Measurements from ENCODE around the gene DPT.

DNA sequence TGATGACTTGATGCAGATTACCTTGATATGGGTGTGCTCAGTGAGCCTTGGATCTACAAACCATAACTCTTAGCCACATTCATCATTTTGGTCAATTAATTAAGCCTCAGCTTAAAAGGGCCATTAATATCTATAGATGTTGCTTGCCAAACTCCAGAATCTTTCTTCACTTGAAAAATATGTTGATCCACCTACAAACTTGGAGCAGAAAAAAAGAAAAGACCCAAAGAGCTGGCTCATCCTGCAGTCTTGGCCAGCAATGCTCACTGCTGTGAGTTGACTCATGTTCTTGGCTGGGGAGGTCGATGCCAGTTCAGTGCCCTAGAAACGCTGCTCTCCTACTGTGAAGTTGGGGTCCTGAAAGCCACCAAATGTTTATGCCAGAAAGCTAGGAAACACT lies 75.4 kb downstream of the DPT start:
- TF ChIP-seq CREM (CRISPR knock-in tag; IDR thresholded peaks at IDR 0.05), result no peak
- TF ChIP-seq CTCF (IDR thresholded peaks at IDR 0.05), result no peak
- TF ChIP-seq, protein P1, sequence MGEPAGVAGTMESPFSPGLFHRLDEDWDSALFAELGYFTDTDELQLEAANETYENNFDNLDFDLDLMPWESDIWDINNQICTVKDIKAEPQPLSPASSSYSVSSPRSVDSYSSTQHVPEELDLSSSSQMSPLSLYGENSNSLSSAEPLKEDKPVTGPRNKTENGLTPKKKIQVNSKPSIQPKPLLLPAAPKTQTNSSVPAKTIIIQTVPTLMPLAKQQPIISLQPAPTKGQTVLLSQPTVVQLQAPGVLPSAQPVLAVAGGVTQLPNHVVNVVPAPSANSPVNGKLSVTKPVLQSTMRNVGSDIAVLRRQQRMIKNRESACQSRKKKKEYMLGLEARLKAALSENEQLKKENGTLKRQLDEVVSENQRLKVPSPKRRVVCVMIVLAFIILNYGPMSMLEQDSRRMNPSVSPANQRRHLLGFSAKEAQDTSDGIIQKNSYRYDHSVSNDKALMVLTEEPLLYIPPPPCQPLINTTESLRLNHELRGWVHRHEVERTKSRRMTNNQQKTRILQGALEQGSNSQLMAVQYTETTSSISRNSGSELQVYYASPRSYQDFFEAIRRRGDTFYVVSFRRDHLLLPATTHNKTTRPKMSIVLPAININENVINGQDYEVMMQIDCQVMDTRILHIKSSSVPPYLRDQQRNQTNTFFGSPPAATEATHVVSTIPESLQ (CRISPR knock-in tag; IDR thresholded peaks at IDR 0.05), result no peak
- no peak for TF ChIP-seq SP1 (CRISPR knock-in tag; conservative IDR thresholded peaks at IDR 0.05)
- TF ChIP-seq, protein P2, sequence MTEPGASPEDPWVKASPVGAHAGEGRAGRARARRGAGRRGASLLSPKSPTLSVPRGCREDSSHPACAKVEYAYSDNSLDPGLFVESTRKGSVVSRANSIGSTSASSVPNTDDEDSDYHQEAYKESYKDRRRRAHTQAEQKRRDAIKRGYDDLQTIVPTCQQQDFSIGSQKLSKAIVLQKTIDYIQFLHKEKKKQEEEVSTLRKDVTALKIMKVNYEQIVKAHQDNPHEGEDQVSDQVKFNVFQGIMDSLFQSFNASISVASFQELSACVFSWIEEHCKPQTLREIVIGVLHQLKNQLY (CRISPR knock-in tag; IDR thresholded peaks at IDR 0.05), result no peak
- TF ChIP-seq ZNF138 (CRISPR knock-in tag; conservative IDR thresholded peaks at IDR 0.05), result no peak
- no peak for TF ChIP-seq CREB1 (CRISPR knock-in tag; IDR thresholded peaks at IDR 0.05)

All from WTC11 (cell line).